VCaP (cell line): ENCODE results near the gene CHADL.
A peak's percentile ranks its signal among the peaks of the same experiment; 100 is the strongest.
"Not testable (repeated sequence)": the region's sequence is repeated elsewhere in the genome, so short reads cannot be mapped to it uniquely, and the experiment has no call there.

ENCODE experiments used
- H3K27ac ChIP-seq: fragments of 450-650 bp; 2 replicates; pipeline ENCODE4 v1.5.1; 2017
- TF ChIP-seq, protein P1 (sequence below): fragments of 450-650 bp; conservative IDR thresholded peaks from 2 replicates; pipeline ENCODE4 v1.5.1; 2017; ENCODE audit warnings: mild to moderate bottlenecking, moderate library complexity

The CHADL gene

GRCh38 chr22:41197038-41197972, 43.4 kb downstream of the CHADL start:
- TF ChIP-seq, protein P1, sequence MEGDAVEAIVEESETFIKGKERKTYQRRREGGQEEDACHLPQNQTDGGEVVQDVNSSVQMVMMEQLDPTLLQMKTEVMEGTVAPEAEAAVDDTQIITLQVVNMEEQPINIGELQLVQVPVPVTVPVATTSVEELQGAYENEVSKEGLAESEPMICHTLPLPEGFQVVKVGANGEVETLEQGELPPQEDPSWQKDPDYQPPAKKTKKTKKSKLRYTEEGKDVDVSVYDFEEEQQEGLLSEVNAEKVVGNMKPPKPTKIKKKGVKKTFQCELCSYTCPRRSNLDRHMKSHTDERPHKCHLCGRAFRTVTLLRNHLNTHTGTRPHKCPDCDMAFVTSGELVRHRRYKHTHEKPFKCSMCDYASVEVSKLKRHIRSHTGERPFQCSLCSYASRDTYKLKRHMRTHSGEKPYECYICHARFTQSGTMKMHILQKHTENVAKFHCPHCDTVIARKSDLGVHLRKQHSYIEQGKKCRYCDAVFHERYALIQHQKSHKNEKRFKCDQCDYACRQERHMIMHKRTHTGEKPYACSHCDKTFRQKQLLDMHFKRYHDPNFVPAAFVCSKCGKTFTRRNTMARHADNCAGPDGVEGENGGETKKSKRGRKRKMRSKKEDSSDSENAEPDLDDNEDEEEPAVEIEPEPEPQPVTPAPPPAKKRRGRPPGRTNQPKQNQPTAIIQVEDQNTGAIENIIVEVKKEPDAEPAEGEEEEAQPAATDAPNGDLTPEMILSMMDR, result no peak; the same call in 1 of the 2 replicates
- H3K27ac ChIP-seq, result peak overlapping the region; percentile 58

DNA sequence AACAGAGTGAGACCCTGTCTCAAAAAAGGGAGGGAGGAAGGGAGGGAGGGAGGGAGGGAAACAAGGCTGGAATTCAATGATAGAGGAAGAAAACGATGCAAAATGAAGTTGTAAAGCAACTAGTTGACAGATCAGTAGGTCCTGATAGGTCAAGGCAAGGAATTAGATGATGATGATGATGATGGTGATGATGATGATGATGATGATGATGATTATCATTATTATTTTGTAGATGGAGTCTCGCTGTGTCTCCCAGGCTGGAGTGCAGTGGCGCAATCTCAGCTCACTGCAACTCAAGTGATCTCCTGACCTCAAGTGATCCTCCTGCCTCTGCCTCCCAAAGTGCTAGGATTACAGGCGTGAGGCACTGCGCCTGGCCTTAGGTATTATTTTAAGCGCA, 46.9 kb downstream of the CHADL start:
- no peak overlapping the region for H3K27ac ChIP-seq
- TF ChIP-seq, protein P1, result no peak

- no peak overlapping the region for H3K27ac ChIP-seq
- TF ChIP-seq, protein P1, result no peak
Observed at GRCh38 chr22:41191467-41191866, 49.3 kb downstream of the CHADL start.

DNA sequence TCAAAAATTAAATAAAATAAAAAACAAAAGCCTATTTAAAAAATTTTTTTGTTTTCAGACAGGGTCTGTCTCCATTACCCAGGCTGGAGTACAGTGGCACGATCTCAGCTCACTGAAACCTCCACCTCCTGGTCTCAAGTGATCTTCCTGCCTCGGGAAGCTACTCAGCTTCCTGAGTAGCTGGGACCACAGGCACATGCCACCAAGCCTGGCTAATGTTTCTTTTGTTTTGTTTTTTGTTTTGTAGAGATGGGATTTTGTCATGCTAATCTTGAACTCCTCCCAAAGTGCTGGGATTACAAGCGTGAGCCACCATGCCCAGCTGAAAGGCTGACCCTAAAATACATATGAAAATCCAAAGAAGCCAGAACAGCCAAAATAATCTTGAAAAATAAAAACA, 56.1 kb downstream of the CHADL start:
- TF ChIP-seq, protein P1, result no peak

DNA sequence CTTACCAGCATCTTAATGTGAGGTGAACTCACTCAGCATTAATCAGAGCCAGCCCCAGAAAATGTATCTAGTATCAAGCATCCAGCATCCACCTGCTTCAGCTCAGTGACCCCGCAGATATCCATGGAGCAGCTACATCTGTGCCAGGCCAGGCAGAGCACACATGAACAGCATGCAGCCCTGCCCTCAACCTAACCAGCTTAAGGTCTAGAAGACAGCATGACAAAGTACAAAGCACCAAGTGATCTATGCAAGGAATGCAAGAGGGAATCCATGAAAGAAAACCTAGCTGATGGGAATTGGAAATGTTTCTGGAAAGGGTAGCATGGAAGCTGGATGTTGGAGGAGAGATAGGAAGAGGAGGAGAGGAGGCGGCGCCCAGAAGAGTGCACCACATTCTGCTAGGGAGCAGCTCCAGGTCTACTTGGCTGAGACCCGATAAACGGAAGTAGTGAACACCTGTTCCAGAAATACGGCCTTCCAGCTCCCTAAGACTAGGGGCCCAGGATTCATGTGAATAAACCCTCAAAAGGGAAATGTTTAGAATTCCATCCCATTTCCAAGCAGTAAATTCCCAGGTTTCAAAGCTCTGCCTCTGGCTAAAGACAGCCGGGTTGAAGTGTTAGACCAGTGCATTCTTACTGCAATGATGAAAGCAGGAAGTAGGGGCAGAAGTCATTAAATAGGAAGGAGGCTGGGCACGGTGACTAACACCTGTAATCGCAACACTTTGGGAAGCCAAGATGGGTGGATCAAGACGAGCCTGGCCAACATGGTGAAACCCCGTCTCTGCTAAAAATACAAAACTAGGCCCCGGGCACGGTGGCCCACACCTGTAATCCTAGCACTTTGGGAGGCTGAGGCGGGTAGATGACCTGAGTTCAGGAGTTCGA, 59.1 kb downstream of the CHADL start:
- TF ChIP-seq, protein P1, result no peak
- H3K27ac ChIP-seq, result no peak overlapping the region

More for the DNA sequence above, 56.1 kb downstream of the CHADL start:
- H3K27ac ChIP-seq, result no peak overlapping the region

DNA sequence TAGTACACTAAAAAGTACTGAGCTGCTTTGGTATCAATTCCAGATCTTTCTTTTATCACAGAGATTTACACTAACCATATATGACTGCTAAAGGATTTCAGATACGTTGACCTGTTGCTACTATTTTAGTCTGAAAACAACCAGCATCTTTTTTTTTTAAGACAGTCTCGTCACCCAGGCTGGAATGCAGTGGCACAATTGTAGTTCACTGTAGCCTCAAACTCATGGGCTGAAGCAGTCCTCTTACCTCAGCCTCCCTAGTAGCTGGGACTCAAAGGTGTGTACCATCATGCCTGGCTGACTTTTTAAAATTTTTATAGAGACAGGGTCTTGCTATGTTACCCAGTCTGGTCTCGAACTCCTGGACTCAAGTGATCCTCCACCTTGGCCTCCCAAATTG, 59.8 kb downstream of the CHADL start:
- TF ChIP-seq, protein P1, result no peak
- no peak overlapping the region for H3K27ac ChIP-seq

- not testable (repeated sequence) for H3K27ac ChIP-seq
Observed at GRCh38 chr22:41180362-41180761, 60.4 kb downstream of the CHADL start.
